ENCODE measurements around the gene IL10RB.

DNA sequence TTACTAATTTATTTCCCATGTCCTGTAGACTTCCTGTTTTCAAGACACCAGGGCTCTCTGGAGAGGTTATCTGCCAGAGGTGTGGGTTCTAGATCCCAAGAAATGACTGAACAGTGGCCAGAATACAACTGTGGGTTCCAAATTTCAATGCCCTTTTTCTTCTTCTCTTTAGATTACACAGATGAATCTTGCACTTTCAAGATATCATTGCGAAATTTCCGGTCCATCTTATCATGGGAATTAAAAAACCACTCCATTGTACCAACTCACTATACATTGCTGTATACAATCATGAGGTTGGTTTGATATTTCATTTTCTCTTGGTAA lies 21.4 kb upstream of the IL10RB start:
- no peak for TF ChIP-seq POLR2A (IDR thresholded peaks at IDR 0.05)
- TF ChIP-seq, protein P1, sequence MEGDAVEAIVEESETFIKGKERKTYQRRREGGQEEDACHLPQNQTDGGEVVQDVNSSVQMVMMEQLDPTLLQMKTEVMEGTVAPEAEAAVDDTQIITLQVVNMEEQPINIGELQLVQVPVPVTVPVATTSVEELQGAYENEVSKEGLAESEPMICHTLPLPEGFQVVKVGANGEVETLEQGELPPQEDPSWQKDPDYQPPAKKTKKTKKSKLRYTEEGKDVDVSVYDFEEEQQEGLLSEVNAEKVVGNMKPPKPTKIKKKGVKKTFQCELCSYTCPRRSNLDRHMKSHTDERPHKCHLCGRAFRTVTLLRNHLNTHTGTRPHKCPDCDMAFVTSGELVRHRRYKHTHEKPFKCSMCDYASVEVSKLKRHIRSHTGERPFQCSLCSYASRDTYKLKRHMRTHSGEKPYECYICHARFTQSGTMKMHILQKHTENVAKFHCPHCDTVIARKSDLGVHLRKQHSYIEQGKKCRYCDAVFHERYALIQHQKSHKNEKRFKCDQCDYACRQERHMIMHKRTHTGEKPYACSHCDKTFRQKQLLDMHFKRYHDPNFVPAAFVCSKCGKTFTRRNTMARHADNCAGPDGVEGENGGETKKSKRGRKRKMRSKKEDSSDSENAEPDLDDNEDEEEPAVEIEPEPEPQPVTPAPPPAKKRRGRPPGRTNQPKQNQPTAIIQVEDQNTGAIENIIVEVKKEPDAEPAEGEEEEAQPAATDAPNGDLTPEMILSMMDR (IDR thresholded peaks at IDR 0.05) = no peak

All from esophagus squamous epithelium (tissue), 4 donors.